Stomach (tissue), 9 donors: ENCODE measurements around the gene TMEM72. TPM values are rescaled to one million over a fixed set of nuclear protein-coding genes. Genes with fewer than 3 reads are reported as not detected.

Experiments
- DNase-seq, 2 donors: peaks; one replicate each; pipeline versions ENCODE4 v3.0.0 to v3.0.0-alpha.2; 2013 to 2019
- H3K27ac ChIP-seq, 5 donors: fragments of 200-600 bp in 4 of 5; sonication (generic) in 4 of 5; one replicate each; pipeline ENCODE4 v1.5.1; 2013 to 2019; ENCODE audit warnings: mild to moderate bottlenecking in 1 of 5, moderate library complexity in 1 of 5
- H3K27me3 ChIP-seq, 3 donors: fragments of 200-600 bp; sonication (generic); one replicate each; pipeline ENCODE4 v1.5.1; 2017 to 2019; ENCODE audit warnings: mixed run types in 1 of 3
- H3K36me3 ChIP-seq, 4 donors: fragments of 200-600 bp; sonication (generic); 1 replicate in 3 of 4; 2 replicates in 1 of 4; pipeline ENCODE4 v1.5.1; 2016 to 2019
- H3K4me1 ChIP-seq, 4 donors: fragments of 200-600 bp; sonication (generic); one replicate each; pipeline ENCODE4 v1.5.1; 2016 to 2019
- H3K4me3 ChIP-seq, 4 donors: fragments of 200-600 bp; sonication (generic) in 3 of 4; one replicate each; pipeline ENCODE4 v1.5.1; 2016 to 2019; ENCODE audit warnings: mild to moderate bottlenecking in 1 of 4
- H3K9me3 ChIP-seq, 4 donors: fragments of 200-600 bp; sonication (generic); one replicate each; pipeline ENCODE4 v1.5.1; 2016 to 2019
- CTCF ChIP-seq, 7 experiments: fragments of 450-650 bp in 4 of 7; fragments of 200-600 bp in 3 of 7; sonication (generic) in 3 of 7; IDR thresholded peaks; one replicate each; pipeline ENCODE4 v1.5.1; 2016 to 2019; ENCODE audit warnings: antibody characterized with exemption in 7 of 7, control low read depth in 2 of 7, mild to moderate bottlenecking in 1 of 7
- EP300 ChIP-seq: sonication (generic); formaldehyde crosslinking; IDR thresholded peaks from one replicate; pipeline ENCODE4 v1.6.1; 2017; ENCODE audit warnings: antibody characterized with exemption
- POLR2A ChIP-seq, 4 donors: fragments of 450-650 bp; IDR thresholded peaks; one replicate each; pipeline ENCODE4 v1.6.1; 2016; ENCODE audit warnings: antibody characterized with exemption in 4 of 4, control low read depth in 2 of 4, mild to moderate bottlenecking in 1 of 4, moderate library complexity in 1 of 4
- POLR2AphosphoS5 ChIP-seq, 3 donors: sonication (generic); formaldehyde crosslinking; IDR thresholded peaks; one replicate each; pipeline ENCODE4 v1.6.1; 2016; ENCODE audit warnings: antibody characterized with exemption in 3 of 3
- WGBS, 5 donors: extraction: QIAGEN DNeasy Blood & Tissue Kit in 3 of 5; methylation state at CpG; one replicate each; pipeline versions ENCODE4 v1.1.5 to v1.1.7; 2013 to 2018; 5-methylcytosine and 5-hydroxymethylcytosine counted together
- intact Hi-C: fragments of 100-400 bp; cut with DNase I; formaldehyde crosslinking; loops from one replicate; pipeline ENCODE4 v1.15.1; 2023; ENCODE audit warnings: low total_unique reads
- polyA plus RNA-seq, 3 donors: library from polyadenylated mRNA; stranded (reverse); fragments of 200-250 nt; gene quantifications; one replicate each; pipeline ENCODE4 v1.2.3, GENCODE V29; 2013
- total RNA-seq, 5 donors: library from RNA; depleted of rRNA; stranded (reverse); fragments of >200 nt; gene quantifications; one replicate each; pipeline versions ENCODE4 v1.1.0 to v1.2.3, GENCODE V29; 2014 to 2016
- donor health status: healthy with polysubstance abuse.
- donor health status: Bipolar disorder and iron deficiency.
- donor health status: healthy.

The TMEM72 gene
- total and polyA plus RNA-seq, 8 donors = 0.13 to 30.4 (median 1.3) TPM; not detected in 5

GRCh38 chr10:44958196-44958897 lies 47.2 kb downstream of the TMEM72 start:
- TF ChIP-seq EP300 (no peak), POLR2AphosphoS5 (IDR thresholded peaks at IDR 0.05) (peak in 2 of 3 donors; percentile 51 to 78), CTCF (IDR thresholded peaks at IDR 0.05) (no peak), POLR2A (IDR thresholded peaks at IDR 0.05) (no peak)
- H3K4me1 ChIP-seq = peaks cover 31 to 65% (median 48%) of the 10 kb centered on the region in 4 donors
- no peaks in the 10 kb centered on the region for H3K27me3 ChIP-seq
- H3K36me3 ChIP-seq = peaks cover 0 to 10% (median 3%) of the 10 kb centered on the region in 4 donors
- H3K27ac ChIP-seq = peak overlapping the region; percentile 56 to 96 (median 92)
- DNase-seq = peak in 1 of 2 donors; percentile 62
- 17 to 37% (median 21%) methylated on average over 5 of the region's 5 CpGs for whole genome bisulfite sequencing, 5 donors
- H3K9me3 ChIP-seq = no peaks in the 10 kb centered on the region
- peak overlapping the region; percentile 60 to 72 (median 72) for H3K4me3 ChIP-seq
- intact Hi-C loops = no loop called here

- H3K27ac ChIP-seq = peak overlapping the region; percentile 87 to 96 (median 93)
- TF ChIP-seq POLR2A (IDR thresholded peaks at IDR 0.05) (no peak), EP300 (no peak), CTCF (IDR thresholded peaks at IDR 0.05) (no peak)
- intact Hi-C loops = no loop called here
- H3K36me3 ChIP-seq = peaks cover 0 to 10% (median 3%) of the 10 kb centered on the region in 4 donors
- H3K4me3 ChIP-seq = peak overlapping the region; percentile 60 to 72 (median 72)
- H3K9me3 ChIP-seq = no peaks in the 10 kb centered on the region
- H3K27me3 ChIP-seq = no peaks in the 10 kb centered on the region
- WGBS, 5 donors = 3 to 4% (median 4%) methylated on average over 6 of the region's 6 CpGs
- H3K4me1 ChIP-seq = peaks cover 35 to 70% (median 53%) of the 10 kb centered on the region in 4 donors
- no peak for DNase-seq
Measured at GRCh38 chr10:44958898-44959246, 47.7 kb downstream of the TMEM72 start.

GRCh38 chr10:44959247-44960087 lies 48.3 kb downstream of the TMEM72 start, which contains the start of gene RASSF4:
RASSF4 (plus strand) TSS chr10:44959802; CDS start chr10:44970203, 10,401 bp downstream.
- TF ChIP-seq EP300 = no peak
- TF ChIP-seq CTCF (IDR thresholded peaks at IDR 0.05) = peak in 1 of 7 experiments; percentile 15
- TF ChIP-seq POLR2A (IDR thresholded peaks at IDR 0.05) = peak in 1 of 4 donors; percentile 74
- TF ChIP-seq POLR2AphosphoS5 (IDR thresholded peaks at IDR 0.05) = peak; percentile 37 to 90 (median 80)
- WGBS, 5 donors = 0 to 4% (median 1%) methylated on average over 15 to 74 of the region's 74 CpGs
- H3K36me3 ChIP-seq = peaks cover 0 to 10% (median 3%) of the 10 kb centered on the region in 4 donors
- peak within 1 kb of the TSS; percentile 87 to 96 (median 93) for H3K27ac ChIP-seq
- peak within 1 kb of the TSS; percentile 60 to 72 (median 72) for H3K4me3 ChIP-seq
- no peaks in the 10 kb centered on the region for H3K27me3 ChIP-seq
- peak; percentile 95 to 96 for DNase-seq
- H3K4me1 ChIP-seq = peaks cover 41 to 76% (median 59%) of the 10 kb centered on the region in 4 donors
- intact Hi-C loops = no loop called here
- H3K9me3 ChIP-seq = no peaks in the 10 kb centered on the region

- Histone ChIP-seq H3K36me3 (peaks cover 0 to 10% (median 3%) of the 10 kb centered on the region in 4 donors), H3K9me3 (no peaks in the 10 kb centered on the region), H3K27me3 (no peaks in the 10 kb centered on the region), H3K27ac (peak overlapping the region in 4 of 5 donors; percentile 87 to 96 (median 92)), H3K4me1 (peaks cover 47 to 82% (median 65%) of the 10 kb centered on the region in 4 donors), H3K4me3 (peak overlapping the region; percentile 60 to 72 (median 72))
- TF ChIP-seq POLR2AphosphoS5 (IDR thresholded peaks at IDR 0.05) = no peak
- no peak for TF ChIP-seq EP300
- TF ChIP-seq CTCF (IDR thresholded peaks at IDR 0.05) = no peak
- TF ChIP-seq POLR2A (IDR thresholded peaks at IDR 0.05) = no peak
- WGBS, 5 donors = 30 to 49% (median 40%) methylated on average over 8 of the region's 8 CpGs
- peak in 1 of 2 donors; percentile 22 for DNase-seq
- intact Hi-C loops = no loop called here
Measured at GRCh38 chr10:44960088-44960460, 48.9 kb downstream of the TMEM72 start.
